Esophagus muscularis mucosa (tissue), 4 donors: ENCODE measurements around the gene HRH2. TPM values are rescaled to one million over a fixed set of nuclear protein-coding genes. Genes with fewer than 3 reads are reported as not detected.

Source experiments
- DNase-seq: peaks from one replicate; pipeline ENCODE4 v3.0.0-alpha.2; 2017; ENCODE audit errors: extremely low spot score
- H3K27ac ChIP-seq, 4 donors: fragments of 200-600 bp; sonication (generic); replicated peaks in 1 of 4; 1 replicate in 3 of 4; 2 replicates in 1 of 4; pipeline ENCODE4 v1.5.1; 2016 to 2019; ENCODE audit warnings: mild to moderate bottlenecking in 1 of 4
- H3K27me3 ChIP-seq, 4 donors: fragments of 200-600 bp; sonication (generic); one replicate each; pipeline versions ENCODE4 v1.5.1 to v1.6.0; 2016 to 2019
- H3K36me3 ChIP-seq, 4 donors: fragments of 200-600 bp; sonication (generic); one replicate each; pipeline ENCODE4 v1.5.1; 2016 to 2019
- H3K4me1 ChIP-seq, 4 donors: fragments of 200-600 bp; sonication (generic); one replicate each; pipeline ENCODE4 v1.5.1; 2016 to 2019
- H3K4me3 ChIP-seq, 4 donors: fragments of 200-600 bp; sonication (generic); 1 replicate in 2 of 4; 2 replicates in 2 of 4; pipeline ENCODE4 v1.5.1; 2016 to 2019; ENCODE audit warnings: mild to moderate bottlenecking in 4 of 4, moderate library complexity in 1 of 4
- H3K9me3 ChIP-seq, 4 donors: fragments of 200-600 bp; sonication (generic); 1 replicate in 3 of 4; 2 replicates in 1 of 4; pipeline ENCODE4 v1.5.1; 2016 to 2019
- CTCF ChIP-seq, 3 experiments: fragments of 200-600 bp in 2 of 3; fragments of 450-650 bp in 1 of 3; sonication (generic) in 2 of 3; IDR thresholded peaks; one replicate each; pipeline ENCODE4 v1.5.1; 2017 to 2019; ENCODE audit warnings: antibody characterized with exemption in 3 of 3, mild to moderate bottlenecking in 2 of 3, moderate library complexity in 1 of 3
- EP300 ChIP-seq: sonication (generic); formaldehyde crosslinking; IDR thresholded peaks from one replicate; pipeline ENCODE4 v1.6.1; 2017; ENCODE audit warnings: antibody characterized with exemption
- POLR2A ChIP-seq: fragments of 450-650 bp; IDR thresholded peaks from one replicate; pipeline ENCODE4 v1.6.1; 2017; ENCODE audit warnings: antibody characterized with exemption, moderate library complexity, mild to moderate bottlenecking, low read depth
- POLR2AphosphoS5 ChIP-seq, 2 donors: sonication (generic); formaldehyde crosslinking; IDR thresholded peaks; one replicate each; pipeline ENCODE4 v1.6.1; 2017; ENCODE audit warnings: antibody characterized with exemption in 2 of 2
- WGBS: methylation state at CpG from one replicate; pipeline ENCODE4 v1.1.5; 2018; 5-methylcytosine and 5-hydroxymethylcytosine counted together
- intact Hi-C: fragments of 100-400 bp; cut with DNase I; formaldehyde crosslinking; loops from one replicate; pipeline ENCODE4 v1.15.1; 2023
- total RNA-seq, 4 donors: library from RNA; depleted of rRNA; stranded (reverse); fragments of >200 nt; gene quantifications; one replicate each; pipeline versions ENCODE4 v1.1.0 to v1.2.1, GENCODE V29; 2016

Gene HRH2
- total RNA-seq, 4 donors from 2014 or later = 1.9 to 10.9 (median 2.8) TPM

GRCh38 chr5:175711031-175711430 is 53.2 kb downstream of the HRH2 start:
- Histone ChIP-seq H3K36me3 (no peaks in the 10 kb centered on the region), H3K4me3 (no peak overlapping the region), H3K9me3 (peaks cover 0 to 14% (median under 1%) of the 10 kb centered on the region in 4 donors), H3K27me3 (peaks cover 0 to 39% (median 0%) of the 10 kb centered on the region in 4 donors), H3K4me1 (peaks cover 0 to 7% (median 0%) of the 10 kb centered on the region in 4 donors), H3K27ac (no peak overlapping the region)
- DNase-seq = no peak
- intact Hi-C loops = no loop called here
- WGBS = 88% methylated on average over 5 of the region's 5 CpGs
- TF ChIP-seq EP300 = no peak
- TF ChIP-seq POLR2A = no peak
- TF ChIP-seq POLR2AphosphoS5 (IDR thresholded peaks at IDR 0.05) = no peak
- TF ChIP-seq CTCF (IDR thresholded peaks at IDR 0.05) = no peak

- Histone ChIP-seq H3K4me3 (no peak overlapping the region), H3K4me1 (peaks cover 0 to 7% (median 0%) of the 10 kb centered on the region in 4 donors), H3K27ac (no peak overlapping the region), H3K27me3 (peaks cover 0 to 42% (median 0%) of the 10 kb centered on the region in 4 donors), H3K9me3 (peaks cover 0 to 15% (median 6%) of the 10 kb centered on the region in 4 donors), H3K36me3 (no peaks in the 10 kb centered on the region)
- TF ChIP-seq POLR2A (no peak), CTCF (IDR thresholded peaks at IDR 0.05) (no peak), POLR2AphosphoS5 (IDR thresholded peaks at IDR 0.05) (no peak), EP300 (no peak)
- WGBS = 85% methylated on average over 20 of the region's 20 CpGs
- DNase-seq = no peak
- intact Hi-C loops = no loop called here
Measured at GRCh38 chr5:175711472-175712312, 53.8 kb downstream of the HRH2 start.

- no peak for DNase-seq
- Histone ChIP-seq H3K36me3 (no peaks in the 10 kb centered on the region), H3K4me3 (no peak overlapping the region), H3K27ac (no peak overlapping the region), H3K4me1 (peaks cover 0 to 7% (median 0%) of the 10 kb centered on the region in 4 donors), H3K9me3 (peaks cover 0 to 21% (median 12%) of the 10 kb centered on the region in 4 donors), H3K27me3 (peaks cover 0 to 45% (median 0%) of the 10 kb centered on the region in 4 donors)
- intact Hi-C loops = no loop called here
- WGBS = 96% methylated on average over 4 of the region's 8 CpGs
- TF ChIP-seq CTCF (IDR thresholded peaks at IDR 0.05) (no peak), POLR2A (no peak), EP300 (no peak), POLR2AphosphoS5 (IDR thresholded peaks at IDR 0.05) (no peak)
Measured at GRCh38 chr5:175712313-175712680, 54.4 kb downstream of the HRH2 start.

GRCh38 chr5:175712681-175713085 is 54.8 kb downstream of the HRH2 start:
- Histone ChIP-seq H3K36me3 (no peaks in the 10 kb centered on the region), H3K4me1 (peaks cover 0 to 7% (median 0%) of the 10 kb centered on the region in 4 donors), H3K27me3 (peaks cover 0 to 45% (median 0%) of the 10 kb centered on the region in 4 donors), H3K27ac (no peak overlapping the region), H3K9me3 (peaks cover 0 to 24% (median 14%) of the 10 kb centered on the region in 4 donors), H3K4me3 (no peak overlapping the region)
- DNase-seq = no peak
- no peak for TF ChIP-seq POLR2AphosphoS5 (IDR thresholded peaks at IDR 0.05)
- TF ChIP-seq POLR2A = no peak
- TF ChIP-seq EP300 = no peak
- no peak for TF ChIP-seq CTCF (IDR thresholded peaks at IDR 0.05)
- intact Hi-C loops = no loop called here
- 18% methylated on average over 8 of the region's 11 CpGs for WGBS
